HFFc6 (cell line): ENCODE data around the gene IL1RAP. TPM values are rescaled to one million over a fixed set of nuclear protein-coding genes. Genes with fewer than 3 reads are reported as not detected.

ENCODE experiments used
- DNase-seq: peaks from one replicate; pipeline ENCODE4 v3.0.0-alpha.2; 2018
- H3K27ac Mint-ChIP-seq: 2 replicates; pipeline ENCODE4 v1.8.0; 2020; ENCODE audit warnings: mild to moderate bottlenecking, mixed read lengths
- H3K27me3 Mint-ChIP-seq: 2 replicates; pipeline ENCODE4 v1.8.0; 2021; ENCODE audit warnings: mild to moderate bottlenecking, moderate library complexity, mixed read lengths; ENCODE audit not compliant: insufficient read depth
- H3K36me3 Mint-ChIP-seq: 2 replicates; pipeline ENCODE4 v1.8.0; 2021; ENCODE audit warnings: low read depth, mixed read lengths
- H3K4me1 Mint-ChIP-seq: 2 replicates; pipeline ENCODE4 v1.8.0; 2020; ENCODE audit warnings: low read depth, mixed read lengths
- H3K4me3 Mint-ChIP-seq: 2 replicates; pipeline ENCODE4 v1.8.0; 2020; ENCODE audit warnings: mild to moderate bottlenecking, moderate library complexity, mixed read lengths
- H3K9me3 Mint-ChIP-seq: 2 replicates; pipeline ENCODE4 v1.8.0; 2020; ENCODE audit warnings: mild to moderate bottlenecking, mixed read lengths
- total RNA-seq, 6 experiments: library from RNA; stranded (reverse); fragmentation: NEBNext Ultra II Directional; extraction: Animal tissue kit (Norgen Biotek cat#: 25700); gene quantifications; 2 replicates in 1 of 6; 3 replicates in 5 of 6; pipeline ENCODE4 v1.2.3, GENCODE V29; 2021
- TF ChIP-seq, protein P1 (sequence below): fragments of 200-600 bp; sonication (generic); IDR thresholded peaks from 2 replicates; pipeline ENCODE4 v1.5.0; 2021; ENCODE audit warnings: antibody characterized with exemption, mild to moderate bottlenecking

Gene IL1RAP
- total RNA-seq, 6 experiments from 2014 or later: 3.4 to 6.7 (median 5.3) TPM

DNA sequence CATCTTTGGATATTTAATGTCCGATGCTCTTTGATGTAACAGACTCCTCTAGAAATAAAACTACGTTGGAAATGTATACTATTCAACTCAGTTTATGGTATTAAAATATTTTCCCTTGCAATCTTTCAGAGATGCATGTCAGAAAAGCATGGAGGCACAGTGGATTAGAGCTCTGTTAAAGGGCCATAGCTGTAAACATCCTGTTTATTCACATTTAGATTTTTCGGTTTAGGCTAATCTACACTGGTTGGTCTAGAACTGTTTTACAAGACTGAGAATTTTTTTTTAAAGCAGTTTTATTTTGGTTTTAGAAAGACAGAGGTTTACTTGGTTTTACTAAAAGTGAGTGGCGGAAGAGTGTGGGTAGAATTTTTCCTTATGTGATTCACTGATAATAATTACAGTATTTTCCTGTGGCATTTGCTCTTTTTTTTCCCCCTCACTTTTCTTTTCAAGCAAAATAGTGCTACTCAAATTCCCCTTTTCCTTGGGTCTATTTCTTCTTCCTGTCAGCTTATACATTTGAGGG, 132.1 kb downstream of the IL1RAP start:
- no peaks in the 10 kb centered on the region for H3K9me3 Mint-ChIP-seq

DNA sequence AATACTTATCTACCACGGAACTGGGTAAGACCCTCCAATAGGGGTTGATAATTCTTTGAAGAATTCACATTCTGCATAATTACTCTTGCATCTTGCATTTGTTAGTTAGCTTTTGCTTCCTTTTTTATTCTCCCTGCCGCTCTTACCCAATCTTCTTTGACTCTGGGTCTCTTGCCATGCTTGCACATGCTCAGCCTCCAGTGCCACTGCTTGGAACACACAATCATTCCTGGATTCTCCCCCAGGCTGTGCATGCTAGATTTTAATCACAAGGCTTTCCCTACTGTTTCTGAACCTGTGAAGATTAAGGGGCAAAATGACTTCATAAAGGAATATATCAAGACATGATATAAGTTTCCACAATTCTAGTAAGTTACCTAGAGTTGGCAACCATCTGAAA, 133.1 kb downstream of the IL1RAP start:
- no peak for DNase-seq
- peaks cover 16% of the 10 kb centered on the region for H3K4me1 Mint-ChIP-seq
- H3K36me3 Mint-ChIP-seq: no peaks in the 10 kb centered on the region
- TF ChIP-seq, protein P1, sequence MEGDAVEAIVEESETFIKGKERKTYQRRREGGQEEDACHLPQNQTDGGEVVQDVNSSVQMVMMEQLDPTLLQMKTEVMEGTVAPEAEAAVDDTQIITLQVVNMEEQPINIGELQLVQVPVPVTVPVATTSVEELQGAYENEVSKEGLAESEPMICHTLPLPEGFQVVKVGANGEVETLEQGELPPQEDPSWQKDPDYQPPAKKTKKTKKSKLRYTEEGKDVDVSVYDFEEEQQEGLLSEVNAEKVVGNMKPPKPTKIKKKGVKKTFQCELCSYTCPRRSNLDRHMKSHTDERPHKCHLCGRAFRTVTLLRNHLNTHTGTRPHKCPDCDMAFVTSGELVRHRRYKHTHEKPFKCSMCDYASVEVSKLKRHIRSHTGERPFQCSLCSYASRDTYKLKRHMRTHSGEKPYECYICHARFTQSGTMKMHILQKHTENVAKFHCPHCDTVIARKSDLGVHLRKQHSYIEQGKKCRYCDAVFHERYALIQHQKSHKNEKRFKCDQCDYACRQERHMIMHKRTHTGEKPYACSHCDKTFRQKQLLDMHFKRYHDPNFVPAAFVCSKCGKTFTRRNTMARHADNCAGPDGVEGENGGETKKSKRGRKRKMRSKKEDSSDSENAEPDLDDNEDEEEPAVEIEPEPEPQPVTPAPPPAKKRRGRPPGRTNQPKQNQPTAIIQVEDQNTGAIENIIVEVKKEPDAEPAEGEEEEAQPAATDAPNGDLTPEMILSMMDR: no peak
- H3K9me3 Mint-ChIP-seq: no peaks in the 10 kb centered on the region
- H3K27ac Mint-ChIP-seq: no peak overlapping the region
- H3K4me3 Mint-ChIP-seq: no peak overlapping the region
- no peaks in the 10 kb centered on the region; the same call in 1 of the 2 replicates for H3K27me3 Mint-ChIP-seq

More for the DNA sequence above, 132.1 kb downstream of the IL1RAP start:
- Mint-ChIP-seq H3K4me3 (no peak overlapping the region), H3K36me3 (no peaks in the 10 kb centered on the region), H3K27me3 (no peaks in the 10 kb centered on the region; the same call in 1 of the 2 replicates), H3K4me1 (peaks cover 16% of the 10 kb centered on the region), H3K27ac (no peak overlapping the region)
- TF ChIP-seq, protein P1: no peak
- DNase-seq: no peak

DNA sequence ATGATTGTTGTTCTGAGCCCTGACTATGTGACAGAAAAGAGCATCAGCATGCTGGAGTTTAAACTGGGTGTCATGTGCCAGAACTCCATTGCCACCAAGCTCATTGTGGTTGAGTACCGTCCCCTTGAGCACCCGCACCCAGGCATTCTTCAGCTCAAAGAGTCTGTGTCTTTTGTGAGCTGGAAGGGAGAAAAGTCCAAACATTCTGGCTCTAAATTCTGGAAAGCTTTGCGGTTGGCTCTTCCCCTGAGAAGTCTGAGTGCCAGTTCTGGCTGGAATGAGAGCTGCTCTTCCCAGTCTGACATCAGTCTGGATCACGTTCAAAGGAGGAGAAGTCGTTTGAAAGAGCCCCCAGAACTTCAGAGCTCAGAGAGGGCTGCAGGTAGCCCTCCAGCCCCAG, 142.0 kb downstream of the IL1RAP start:
- H3K4me3 Mint-ChIP-seq: no peak overlapping the region
- H3K27me3 Mint-ChIP-seq: peaks cover 3% of the 10 kb centered on the region
- no peaks in the 10 kb centered on the region for H3K36me3 Mint-ChIP-seq
- TF ChIP-seq, protein P1: no peak
- peaks cover 13% of the 10 kb centered on the region; the same call in 1 of the 2 replicates for H3K4me1 Mint-ChIP-seq
- no peaks in the 10 kb centered on the region for H3K9me3 Mint-ChIP-seq
- no peak overlapping the region for H3K27ac Mint-ChIP-seq
- no peak for DNase-seq

DNA sequence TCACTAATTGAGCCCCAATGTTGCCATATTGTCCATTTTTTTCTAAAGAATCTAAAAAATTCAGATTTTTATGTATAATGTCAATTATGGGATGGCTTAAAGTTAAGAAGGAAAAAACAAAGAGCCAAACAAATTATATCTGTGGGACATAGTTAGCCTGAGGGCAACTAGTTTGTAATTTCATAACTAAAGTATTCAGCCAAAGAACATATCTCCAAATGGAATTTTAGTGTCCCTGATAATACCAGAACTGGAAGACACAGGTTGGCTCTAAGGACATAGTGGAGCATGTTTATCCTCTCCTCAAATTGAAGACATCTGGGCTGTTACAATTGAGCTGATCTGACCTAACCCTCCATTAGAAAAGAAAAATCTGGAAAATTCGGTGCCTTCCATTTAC, 144.2 kb downstream of the IL1RAP start:
- no peak for DNase-seq
- H3K4me1 Mint-ChIP-seq: peaks cover 13% of the 10 kb centered on the region; the same call in 1 of the 2 replicates
- H3K27ac Mint-ChIP-seq: no peak overlapping the region
- TF ChIP-seq, protein P1: no peak
- H3K4me3 Mint-ChIP-seq: no peak overlapping the region
- peaks cover 3% of the 10 kb centered on the region for H3K27me3 Mint-ChIP-seq
- H3K36me3 Mint-ChIP-seq: no peaks in the 10 kb centered on the region
- H3K9me3 Mint-ChIP-seq: no peaks in the 10 kb centered on the region

DNA sequence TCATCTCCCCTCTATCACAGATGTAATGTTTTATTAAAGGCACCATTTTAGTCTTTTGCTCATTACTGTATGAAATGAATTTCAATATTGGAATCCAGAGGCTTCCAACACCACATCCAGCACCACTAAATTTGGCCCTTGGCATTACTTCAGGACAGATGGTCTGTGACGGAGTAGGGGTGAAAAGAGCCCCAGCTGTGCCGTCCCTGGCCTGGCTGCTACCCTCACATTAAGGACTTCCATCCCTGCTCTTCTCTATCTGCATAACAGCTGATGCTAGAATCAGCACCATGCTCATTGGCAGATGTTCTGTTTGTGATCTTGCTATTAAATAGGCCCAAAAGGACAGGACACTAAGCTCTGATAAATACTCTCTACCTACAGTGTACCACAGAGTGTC, 152.9 kb downstream of the IL1RAP start:
- H3K9me3 Mint-ChIP-seq: no peaks in the 10 kb centered on the region
- DNase-seq: no peak
- no peak overlapping the region for H3K4me3 Mint-ChIP-seq
- no peaks in the 10 kb centered on the region for H3K36me3 Mint-ChIP-seq
- peaks cover 8% of the 10 kb centered on the region for H3K4me1 Mint-ChIP-seq
- H3K27me3 Mint-ChIP-seq: no peaks in the 10 kb centered on the region; the same call in 1 of the 2 replicates
- H3K27ac Mint-ChIP-seq: no peak overlapping the region
- TF ChIP-seq, protein P1: no peak
